TTC549 (cell line): ENCODE data around the gene PAGE4.

Source experiments
- FAIRE-seq: peaks from 2 replicates; lab custom pipeline; 2012; peaks lifted over from hg19 to GRCh38; lab: Jason Lieb, UNC

Gene PAGE4

GRCh38 chrX:49829016-49829415, at the start of gene PAGE4:
Gene PAGE4, plus strand, starts transcription at chrX:49829303. Its CDS starts 1,126 bp downstream, at chrX:49830429.
- no peak for FAIRE-seq

GRCh38 chrX:49784747-49785280, 44.3 kb upstream of the PAGE4 start:
- no peak for FAIRE-seq

GRCh38 chrX:49792376-49792775, 36.7 kb upstream of the PAGE4 start:
- FAIRE-seq: no peak

GRCh38 chrX:49793686-49794085, 35.4 kb upstream of the PAGE4 start:
- FAIRE-seq: no peak

GRCh38 chrX:49799828-49800227, 29.3 kb upstream of the PAGE4 start:
- FAIRE-seq: no peak

- FAIRE-seq: no peak
These were observed 19.0 kb upstream of the PAGE4 start for GRCh38 chrX:49809891-49810632.

GRCh38 chrX:49812177-49812576, 16.9 kb upstream of the PAGE4 start:
- no peak for FAIRE-seq

GRCh38 chrX:49816435-49816834, 12.7 kb upstream of the PAGE4 start:
- no peak for FAIRE-seq

- FAIRE-seq: no peak
These were observed 9.3 kb downstream of the PAGE4 start for GRCh38 chrX:49838374-49838773.

- no peak for FAIRE-seq
These were observed 11.6 kb downstream of the PAGE4 start for GRCh38 chrX:49840679-49841078.

- no peak for FAIRE-seq
These were observed 13.5 kb downstream of the PAGE4 start for GRCh38 chrX:49842621-49843020.

GRCh38 chrX:49844611-49845010, 15.5 kb downstream of the PAGE4 start:
- no peak for FAIRE-seq

- FAIRE-seq: no peak
These were observed 16.7 kb downstream of the PAGE4 start for GRCh38 chrX:49845701-49846403.

GRCh38 chrX:49846522-49846921, 17.4 kb downstream of the PAGE4 start:
- FAIRE-seq: no peak

GRCh38 chrX:49848275-49848674, 19.2 kb downstream of the PAGE4 start:
- FAIRE-seq: no peak

- FAIRE-seq: no peak
These were observed 20.9 kb downstream of the PAGE4 start for GRCh38 chrX:49850028-49850427.

- FAIRE-seq: no peak
These were observed 24.6 kb downstream of the PAGE4 start for GRCh38 chrX:49853661-49854060.

GRCh38 chrX:49856819-49857218, 27.7 kb downstream of the PAGE4 start:
- FAIRE-seq: no peak

- no peak for FAIRE-seq
These were observed 29.2 kb downstream of the PAGE4 start for GRCh38 chrX:49858341-49858740.

- FAIRE-seq: no peak
These were observed 30.4 kb downstream of the PAGE4 start for GRCh38 chrX:49859491-49859890.

GRCh38 chrX:49860867-49861535, 31.9 kb downstream of the PAGE4 start:
- no peak for FAIRE-seq

- no peak for FAIRE-seq
These were observed 33.0 kb downstream of the PAGE4 start for GRCh38 chrX:49862093-49862492.

- FAIRE-seq: no peak
These were observed 39.6 kb downstream of the PAGE4 start for GRCh38 chrX:49868739-49869138.
